M059J (cell line): Measurements from ENCODE around the gene DPP6. TPM values are rescaled to one million over a fixed set of nuclear protein-coding genes. Genes with fewer than 3 reads are reported as not detected.

Experiments
- DNase-seq: peaks from one replicate; pipeline ENCODE4 v3.0.0-alpha.2; 2012; ENCODE audit warnings: low read depth
- total RNA-seq: library from RNA; depleted of rRNA; stranded (reverse); fragments of >200 nt; shearing (Covaris generic); gene quantifications from 2 replicates; pipeline ENCODE4 v1.2.3, GENCODE V29; 2014

DPP6 gene
- total RNA-seq, 1 experiment from 2014 or later: not detected

GRCh38 chr7:154698726-154699291 is 646.6 kb downstream of the DPP6 start:
- no peak for DNase-seq

GRCh38 chr7:154699417-154699816 is 647.2 kb downstream of the DPP6 start:
- peak; percentile 16 for DNase-seq

GRCh38 chr7:154709840-154710520 is 657.8 kb downstream of the DPP6 start:
- DNase-seq: no peak

GRCh38 chr7:154720016-154720415 is 667.8 kb downstream of the DPP6 start:
- no peak for DNase-seq

GRCh38 chr7:154721086-154721485 is 668.9 kb downstream of the DPP6 start:
- no peak for DNase-seq

GRCh38 chr7:154726368-154726767 is 674.2 kb downstream of the DPP6 start:
- DNase-seq: no peak

GRCh38 chr7:154729056-154729455 is 676.9 kb downstream of the DPP6 start:
- DNase-seq: no peak

- no peak for DNase-seq
Observed at GRCh38 chr7:154735766-154736165, 683.6 kb downstream of the DPP6 start.

- DNase-seq: no peak
Observed at GRCh38 chr7:154736389-154736788, 684.2 kb downstream of the DPP6 start.

- no peak for DNase-seq
Observed at GRCh38 chr7:154738216-154738615, 686.0 kb downstream of the DPP6 start.

GRCh38 chr7:154741131-154741530 is 688.9 kb downstream of the DPP6 start:
- DNase-seq: no peak

- no peak for DNase-seq
Observed at GRCh38 chr7:154743206-154743605, 691.0 kb downstream of the DPP6 start.

GRCh38 chr7:154744256-154744860 is 692.2 kb downstream of the DPP6 start:
- peak; percentile 25 for DNase-seq

GRCh38 chr7:154744861-154745258 is 692.7 kb downstream of the DPP6 start:
- no peak for DNase-seq

GRCh38 chr7:154746571-154747360 is 694.6 kb downstream of the DPP6 start:
- peak; percentile 19 for DNase-seq

GRCh38 chr7:154748089-154748786 is 696.0 kb downstream of the DPP6 start:
- DNase-seq: no peak

- DNase-seq: no peak
Observed at GRCh38 chr7:154750353-154750801, 698.2 kb downstream of the DPP6 start.

- DNase-seq: no peak
Observed at GRCh38 chr7:154753226-154753625, 701.0 kb downstream of the DPP6 start.

GRCh38 chr7:154757756-154758155 is 705.6 kb downstream of the DPP6 start:
- DNase-seq: no peak

- no peak for DNase-seq
Observed at GRCh38 chr7:154759989-154760388, 707.8 kb downstream of the DPP6 start.

GRCh38 chr7:154765118-154765517 is 712.9 kb downstream of the DPP6 start:
- peak; percentile 22 for DNase-seq

- DNase-seq: peak; percentile 90
Observed at GRCh38 chr7:154767142-154767541, 714.9 kb downstream of the DPP6 start.
